Jurkat, Clone E6-1 (cell line): ENCODE data around the gene CD6. TPM values are rescaled to one million over a fixed set of nuclear protein-coding genes. Genes with fewer than 3 reads are reported as not detected.

Experiments
- DNase-seq: peaks from one replicate; pipeline ENCODE4 v3.0.0-alpha.2; 2011; ENCODE audit warnings: low read depth, low spot score
- H3K4me3 ChIP-seq: 2 replicates; pipeline ENCODE4 v1.5.1; 2011; ENCODE audit warnings: mild to moderate bottlenecking, low read length, control low read depth, moderate library complexity
- polyA plus RNA-seq: library from polyadenylated mRNA; unstranded; fragments of >200 nt; gene quantifications from one replicate; pipeline ENCODE4 v1.2.1, GENCODE V29; 2012; ENCODE audit warnings: missing spikeins; ENCODE audit not compliant: insufficient read length, insufficient read depth

The CD6 gene, protein sequence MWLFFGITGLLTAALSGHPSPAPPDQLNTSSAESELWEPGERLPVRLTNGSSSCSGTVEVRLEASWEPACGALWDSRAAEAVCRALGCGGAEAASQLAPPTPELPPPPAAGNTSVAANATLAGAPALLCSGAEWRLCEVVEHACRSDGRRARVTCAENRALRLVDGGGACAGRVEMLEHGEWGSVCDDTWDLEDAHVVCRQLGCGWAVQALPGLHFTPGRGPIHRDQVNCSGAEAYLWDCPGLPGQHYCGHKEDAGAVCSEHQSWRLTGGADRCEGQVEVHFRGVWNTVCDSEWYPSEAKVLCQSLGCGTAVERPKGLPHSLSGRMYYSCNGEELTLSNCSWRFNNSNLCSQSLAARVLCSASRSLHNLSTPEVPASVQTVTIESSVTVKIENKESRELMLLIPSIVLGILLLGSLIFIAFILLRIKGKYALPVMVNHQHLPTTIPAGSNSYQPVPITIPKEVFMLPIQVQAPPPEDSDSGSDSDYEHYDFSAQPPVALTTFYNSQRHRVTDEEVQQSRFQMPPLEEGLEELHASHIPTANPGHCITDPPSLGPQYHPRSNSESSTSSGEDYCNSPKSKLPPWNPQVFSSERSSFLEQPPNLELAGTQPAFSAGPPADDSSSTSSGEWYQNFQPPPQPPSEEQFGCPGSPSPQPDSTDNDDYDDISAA
- 29.8 TPM for polyA plus RNA-seq

DNA sequence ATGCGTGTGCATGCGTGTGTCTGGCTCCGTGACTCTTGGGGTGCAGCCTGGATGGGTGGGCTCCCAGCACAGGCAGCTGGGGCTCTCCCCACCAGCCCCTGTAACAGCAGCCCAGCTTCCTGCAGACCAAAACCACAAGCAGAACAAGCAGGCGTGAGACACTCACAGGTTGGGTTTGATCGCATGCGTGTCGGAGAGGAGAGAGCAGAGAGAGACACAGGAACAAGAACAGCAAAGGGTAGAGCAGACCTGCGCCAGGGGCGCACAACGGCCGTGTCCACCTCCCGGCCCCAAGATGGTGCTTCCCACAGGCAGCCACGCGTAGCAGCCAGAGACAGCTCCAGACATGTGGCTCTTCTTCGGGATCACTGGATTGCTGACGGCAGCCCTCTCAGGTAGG is at the start of gene CD6:
Gene CD6 (plus strand): TSS at position 161 of the 400 bp plus-strand sequence. CDS start 186 bp downstream, at position 347.
- peak; percentile 87 for DNase-seq
- peak within 1 kb of the TSS; percentile 67 for H3K4me3 ChIP-seq

DNA sequence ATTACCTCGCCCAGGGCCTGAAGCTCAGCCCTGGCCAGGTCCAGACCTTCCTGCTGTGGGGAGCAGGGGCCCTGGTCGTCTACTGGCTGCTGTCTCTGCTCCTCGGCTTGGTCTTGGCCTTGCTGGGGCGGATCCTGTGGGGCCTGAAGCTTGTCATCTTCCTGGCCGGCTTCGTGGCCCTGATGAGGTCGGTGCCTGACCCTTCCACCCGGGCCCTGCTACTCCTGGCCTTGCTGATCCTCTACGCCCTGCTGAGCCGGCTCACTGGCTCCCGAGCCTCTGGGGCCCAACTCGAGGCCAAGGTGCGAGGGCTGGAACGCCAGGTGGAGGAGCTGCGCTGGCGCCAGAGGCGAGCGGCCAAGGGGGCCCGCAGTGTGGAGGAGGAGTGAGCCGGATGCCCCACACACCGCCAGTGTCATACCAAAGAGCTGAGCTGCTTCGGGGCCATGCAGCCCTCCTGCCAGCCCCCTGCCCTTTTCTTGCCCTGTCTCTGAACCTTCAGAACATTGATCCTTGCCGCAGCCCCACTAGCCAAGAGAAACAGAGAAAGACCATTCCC is 49.6 kb upstream of the CD6 start:
- DNase-seq = no peak
- H3K4me3 ChIP-seq = no peak overlapping the region

DNA sequence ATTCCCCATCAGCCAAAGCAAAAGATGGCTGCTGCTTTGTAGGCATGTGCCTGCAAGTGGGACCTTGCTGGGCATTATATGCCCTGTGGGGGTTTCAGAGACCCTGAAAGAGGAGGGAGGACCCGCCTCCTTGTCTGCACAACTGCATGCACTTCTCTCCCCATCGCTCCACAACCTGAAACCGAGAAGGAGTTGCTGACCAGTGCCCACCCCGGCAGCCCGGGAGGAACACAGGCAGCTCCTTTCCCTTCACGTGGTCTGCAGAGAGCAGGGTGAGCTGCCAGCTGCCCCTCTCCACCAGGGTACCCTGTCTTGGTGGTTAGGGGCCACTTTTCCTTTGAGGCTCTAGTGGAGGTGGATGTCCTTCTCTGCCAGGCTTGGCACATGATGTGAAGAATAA is 48.6 kb upstream of the CD6 start:
- H3K4me3 ChIP-seq = no peak overlapping the region
- DNase-seq = no peak

DNA sequence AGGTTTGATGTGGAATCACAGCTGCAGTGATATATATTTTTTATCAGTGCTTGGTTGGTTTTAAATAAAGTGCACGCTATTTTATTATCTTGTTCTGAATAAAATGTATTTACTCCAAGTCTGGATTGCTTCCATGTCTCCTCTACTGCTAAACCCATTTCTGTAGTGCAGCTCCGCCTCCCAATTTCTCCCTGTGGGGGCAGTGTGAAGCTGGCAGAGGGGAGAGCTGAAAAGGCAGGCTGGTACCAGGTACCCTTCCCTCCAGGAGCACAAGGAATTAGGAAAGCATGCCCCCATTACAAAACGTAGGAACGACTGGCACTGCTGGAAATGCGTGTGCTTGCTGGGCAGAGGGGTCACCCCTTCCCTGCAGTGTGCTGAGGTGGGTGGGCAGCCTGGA is 48.2 kb upstream of the CD6 start:
- no peak overlapping the region for H3K4me3 ChIP-seq
- no peak for DNase-seq

DNA sequence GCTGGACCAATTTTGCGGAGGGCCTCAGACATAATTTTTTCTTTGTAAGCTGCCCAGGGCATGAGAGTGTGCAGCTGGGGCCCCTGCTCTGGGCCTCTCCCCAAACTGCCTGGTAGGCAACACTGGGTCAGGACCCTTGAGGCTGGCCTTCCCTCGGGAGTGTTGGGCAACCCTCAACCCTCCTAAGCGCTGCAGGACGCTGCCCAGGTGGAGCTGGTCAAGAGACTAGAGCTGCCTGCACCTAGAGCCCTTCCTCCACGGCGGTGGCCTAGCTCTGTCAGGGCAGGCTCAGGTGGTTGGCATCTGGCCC is 47.7 kb upstream of the CD6 start:
- no peak for DNase-seq
- peak overlapping the region; percentile 49 for H3K4me3 ChIP-seq

DNA sequence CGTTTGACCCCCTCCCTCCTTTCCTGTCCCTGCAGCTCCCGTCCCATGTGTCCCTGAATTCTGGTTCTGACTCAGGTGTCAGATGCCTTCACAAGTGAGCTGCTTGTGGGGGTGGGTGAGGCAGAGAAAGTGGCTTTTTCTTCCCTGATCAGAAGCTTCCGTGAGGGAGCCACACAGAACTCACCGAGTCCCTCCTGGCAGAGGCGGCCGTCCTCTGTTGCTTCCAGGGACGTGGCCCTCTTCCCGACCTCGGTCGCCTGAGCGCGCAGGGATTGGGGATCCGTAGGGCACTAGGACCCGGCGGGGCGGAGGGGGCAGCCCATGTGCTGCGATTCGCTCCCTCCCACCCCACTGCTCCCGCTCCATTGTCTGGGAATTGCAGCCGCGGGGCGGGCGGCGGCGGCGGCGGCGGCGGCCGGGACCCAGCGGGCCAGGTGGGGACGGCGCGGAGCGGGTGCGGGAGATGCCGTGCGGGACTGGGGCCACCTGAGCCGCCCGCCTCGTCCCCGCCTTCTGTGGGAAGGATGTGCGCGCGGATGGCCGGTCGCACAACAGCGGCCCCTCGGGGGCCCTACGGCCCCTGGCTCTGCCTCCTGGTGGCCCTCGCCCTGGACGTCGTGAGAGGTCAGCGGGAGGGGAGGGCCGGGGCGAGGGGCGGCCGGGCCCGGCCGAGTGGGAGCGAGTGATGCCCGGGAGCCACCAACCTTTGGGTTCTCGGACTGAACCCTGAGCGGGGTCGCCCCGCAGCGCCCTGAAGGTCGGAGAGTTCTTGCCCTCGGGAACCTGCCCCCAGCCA is 47.2 kb upstream of the CD6 start, which contains the start of gene TMEM132A:
Gene TMEM132A (plus strand): TSS at position 351 of the 796 bp plus-strand sequence. CDS start 174 bp downstream, at position 525.
- peak within 1 kb of the TSS; percentile 49 for H3K4me3 ChIP-seq
- DNase-seq = no peak

DNA sequence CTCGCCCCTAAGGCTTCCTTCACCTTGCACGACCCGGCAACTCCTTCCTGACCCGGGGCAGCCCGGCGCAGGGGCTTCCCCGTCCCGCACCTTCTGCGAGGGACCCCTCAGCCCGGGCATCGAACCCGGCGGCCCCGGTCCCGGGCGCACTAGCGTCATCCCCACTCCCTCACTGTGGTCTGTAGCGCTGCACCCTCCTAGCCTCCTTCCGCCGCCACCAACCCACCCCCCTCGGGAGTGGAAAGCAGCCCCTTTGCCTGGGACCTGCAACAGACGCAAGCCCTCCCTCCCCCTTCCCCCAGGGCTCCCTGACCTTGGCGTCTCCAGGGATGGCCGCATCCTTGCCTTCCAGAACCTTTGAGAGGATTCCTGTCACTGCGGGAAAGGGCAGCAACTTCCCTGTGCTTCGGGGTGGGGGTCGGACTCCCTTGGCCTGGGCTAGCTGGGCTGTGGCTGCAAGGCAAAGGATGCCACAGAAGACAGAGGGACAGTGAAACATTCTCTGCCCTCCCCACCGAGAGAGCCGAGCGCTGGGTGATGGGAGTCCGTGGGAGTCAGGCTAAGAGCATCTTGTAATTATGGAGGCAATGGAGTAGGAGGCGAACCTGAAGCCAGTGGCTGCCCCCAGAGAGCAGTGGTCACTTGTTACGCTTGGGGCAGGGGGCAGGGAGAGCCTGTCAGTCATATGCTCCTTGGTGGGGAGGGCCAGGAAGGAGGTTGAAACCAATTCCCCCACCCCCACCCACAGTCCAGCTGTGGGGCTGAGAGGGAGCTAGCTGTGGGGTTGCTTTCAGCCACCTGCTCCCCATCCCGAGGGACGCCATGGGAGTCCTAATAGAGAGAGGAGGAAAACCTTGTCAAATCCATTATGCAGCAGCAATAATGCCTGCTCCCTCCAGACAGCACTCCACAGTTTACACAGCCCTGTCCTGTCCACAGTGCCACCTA is 46.3 kb upstream of the CD6 start:
- peak overlapping the region; percentile 49 for H3K4me3 ChIP-seq

DNA sequence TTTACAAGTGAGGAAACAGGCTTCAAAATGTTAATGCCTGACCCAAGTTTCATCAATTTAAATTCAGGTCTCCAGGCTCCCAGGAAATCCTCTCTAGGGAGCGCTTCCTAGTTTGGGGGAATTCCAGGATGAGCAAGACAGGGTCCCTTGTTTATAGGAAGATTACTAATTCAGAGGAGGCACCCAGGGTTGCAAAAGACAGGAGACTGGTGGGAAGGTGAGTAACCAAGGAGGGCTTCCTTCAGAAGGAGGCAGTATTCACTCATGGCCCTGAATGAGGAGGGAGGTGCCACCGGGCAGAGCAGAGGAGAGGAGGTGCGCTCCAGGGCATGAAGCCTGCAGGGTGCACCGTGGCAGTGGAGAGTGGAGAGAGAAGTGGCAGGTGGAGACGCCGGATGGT is 45.6 kb upstream of the CD6 start:
- H3K4me3 ChIP-seq = no peak overlapping the region
- no peak for DNase-seq

More for the DNA sequence above, 46.3 kb upstream of the CD6 start:
- no peak for DNase-seq

DNA sequence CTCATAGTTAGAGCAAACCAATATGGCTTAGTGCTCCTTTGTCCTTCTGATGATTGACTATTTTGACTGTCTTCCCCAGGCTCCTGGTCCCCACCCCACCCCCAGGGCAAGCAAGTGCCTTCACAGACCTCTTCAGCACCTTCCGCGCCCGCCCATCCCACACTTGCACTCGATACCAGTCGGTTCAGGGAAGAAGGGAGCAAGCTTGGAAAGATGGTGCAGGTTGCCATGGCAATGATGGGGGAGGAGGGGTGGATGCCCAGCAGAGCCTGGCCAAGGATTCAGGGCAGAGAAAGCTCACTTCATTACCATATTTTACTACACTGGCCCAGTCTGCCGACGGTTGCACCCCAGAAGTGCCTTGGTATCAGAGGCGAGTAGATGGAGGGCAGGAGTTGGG is 45.0 kb upstream of the CD6 start:
- no peak overlapping the region for H3K4me3 ChIP-seq

DNA sequence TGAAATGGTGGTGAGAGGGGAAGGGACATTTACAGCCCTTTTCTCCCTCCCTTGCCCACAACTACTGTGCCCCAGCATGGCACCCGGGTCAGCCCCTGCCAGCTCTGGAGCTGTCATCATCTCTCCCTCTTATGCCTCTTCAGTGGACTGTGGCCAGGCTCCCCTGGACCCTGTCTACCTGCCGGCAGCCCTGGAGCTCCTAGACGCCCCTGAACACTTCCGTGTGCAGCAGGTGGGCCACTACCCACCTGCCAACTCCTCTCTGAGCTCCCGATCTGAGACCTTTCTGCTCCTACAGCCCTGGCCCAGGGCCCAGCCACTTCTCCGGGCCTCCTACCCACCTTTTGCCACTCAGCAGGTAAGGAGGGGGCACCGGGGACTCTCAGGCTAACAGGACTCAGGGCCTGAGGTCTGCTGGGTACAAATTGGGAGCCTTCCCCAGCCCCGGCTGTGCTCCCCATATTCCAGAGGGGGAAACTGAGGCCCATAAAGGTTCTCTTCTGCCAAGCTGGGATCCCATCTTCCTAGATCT is 44.4 kb upstream of the CD6 start:
- no peak overlapping the region for H3K4me3 ChIP-seq
- DNase-seq = no peak

More for the DNA sequence above, 45.0 kb upstream of the CD6 start:
- no peak for DNase-seq

DNA sequence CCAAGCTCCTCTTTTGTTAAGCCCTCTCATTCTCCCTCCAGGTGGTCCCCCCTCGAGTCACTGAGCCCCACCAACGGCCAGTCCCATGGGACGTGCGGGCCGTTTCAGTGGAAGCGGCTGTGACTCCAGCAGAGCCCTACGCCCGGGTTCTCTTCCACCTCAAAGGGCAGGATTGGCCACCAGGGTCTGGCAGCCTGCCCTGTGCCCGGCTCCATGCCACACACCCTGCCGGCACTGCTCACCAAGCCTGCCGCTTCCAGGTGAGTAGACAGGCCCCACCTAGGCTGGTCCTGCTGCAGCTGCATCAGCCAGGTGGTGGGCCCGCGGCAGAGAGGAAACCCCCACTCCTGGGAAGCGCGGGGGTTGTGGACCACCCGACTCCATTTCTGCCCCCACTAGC is 43.9 kb upstream of the CD6 start:
- DNase-seq = no peak
- H3K4me3 ChIP-seq = no peak overlapping the region

DNA sequence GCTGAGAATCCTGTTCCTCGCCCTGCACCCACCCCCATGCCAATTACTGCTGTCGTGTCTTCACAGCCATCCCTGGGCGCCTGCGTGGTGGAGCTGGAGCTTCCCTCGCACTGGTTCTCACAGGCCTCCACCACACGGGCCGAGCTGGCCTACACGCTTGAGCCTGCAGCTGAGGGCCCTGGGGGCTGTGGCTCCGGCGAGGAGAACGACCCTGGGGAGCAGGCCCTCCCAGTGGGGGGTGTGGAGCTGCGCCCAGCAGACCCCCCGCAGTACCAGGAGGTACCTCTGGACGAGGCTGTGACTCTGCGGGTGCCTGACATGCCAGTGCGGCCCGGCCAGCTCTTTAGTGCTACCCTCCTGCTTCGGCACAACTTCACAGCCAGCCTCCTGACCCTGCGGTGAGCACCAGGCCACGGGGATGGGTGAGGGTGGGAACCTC is 42.9 kb upstream of the CD6 start:
- no peak for DNase-seq
- no peak overlapping the region for H3K4me3 ChIP-seq

DNA sequence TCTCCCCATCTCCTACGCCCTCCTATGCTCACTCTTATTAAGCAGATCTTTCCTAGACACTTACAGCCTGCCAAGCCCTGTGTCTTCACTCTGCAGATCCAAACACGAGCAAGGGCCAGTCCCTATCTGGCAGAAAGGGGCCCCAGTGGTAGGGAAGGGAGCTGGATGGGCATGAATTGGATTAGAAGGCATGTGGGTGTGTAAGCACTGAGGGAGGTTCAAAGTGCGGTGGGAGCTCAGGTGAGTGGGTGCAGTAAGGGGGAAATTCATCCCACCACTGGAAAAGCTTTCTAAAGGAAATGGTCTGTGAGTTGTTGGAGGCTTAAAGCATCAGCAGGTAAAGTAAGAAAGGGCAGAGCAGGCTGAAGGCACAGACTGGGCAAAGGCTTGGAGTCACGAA is 41.7 kb upstream of the CD6 start:
- DNase-seq = no peak
- no peak overlapping the region for H3K4me3 ChIP-seq

DNA sequence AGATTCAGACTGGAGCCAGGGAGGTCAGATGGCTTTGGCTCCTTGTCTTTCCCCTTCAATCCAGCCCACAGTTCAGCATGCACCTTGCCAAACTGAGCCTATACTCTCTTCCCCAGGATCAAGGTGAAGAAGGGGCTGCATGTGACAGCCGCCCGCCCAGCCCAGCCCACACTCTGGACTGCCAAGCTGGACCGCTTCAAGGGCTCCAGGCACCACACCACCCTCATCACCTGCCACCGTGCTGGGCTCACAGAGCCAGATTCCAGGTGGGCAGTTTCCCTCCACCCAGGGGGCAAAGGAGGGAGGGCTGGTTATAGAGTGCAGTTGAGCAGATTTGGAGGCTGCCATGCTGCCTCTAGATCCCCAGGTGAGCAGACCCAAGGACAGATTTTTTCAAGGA is 41.1 kb upstream of the CD6 start:
- no peak overlapping the region for H3K4me3 ChIP-seq

DNA sequence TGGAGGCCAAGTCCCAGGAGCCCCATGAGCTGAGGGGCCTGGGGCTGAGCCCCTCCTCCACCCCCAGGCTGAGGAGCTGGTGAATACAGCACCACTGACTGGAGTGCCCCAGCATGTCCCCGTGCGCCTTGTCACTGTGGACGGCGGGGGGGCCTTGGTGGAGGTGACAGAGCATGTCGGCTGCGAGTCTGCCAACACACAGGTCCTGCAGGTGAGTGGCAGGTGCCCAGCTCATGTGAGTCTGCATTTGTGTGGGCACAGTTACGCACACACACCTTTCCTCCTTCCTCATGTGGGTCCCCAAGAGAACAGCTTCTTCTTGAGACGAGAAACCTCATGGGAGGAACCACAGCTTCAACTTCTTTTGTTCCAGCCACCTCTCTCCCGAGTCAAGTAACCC is 39.6 kb upstream of the CD6 start:
- H3K4me3 ChIP-seq = no peak overlapping the region
- DNase-seq = no peak

More for the DNA sequence above, 41.1 kb upstream of the CD6 start:
- no peak for DNase-seq

DNA sequence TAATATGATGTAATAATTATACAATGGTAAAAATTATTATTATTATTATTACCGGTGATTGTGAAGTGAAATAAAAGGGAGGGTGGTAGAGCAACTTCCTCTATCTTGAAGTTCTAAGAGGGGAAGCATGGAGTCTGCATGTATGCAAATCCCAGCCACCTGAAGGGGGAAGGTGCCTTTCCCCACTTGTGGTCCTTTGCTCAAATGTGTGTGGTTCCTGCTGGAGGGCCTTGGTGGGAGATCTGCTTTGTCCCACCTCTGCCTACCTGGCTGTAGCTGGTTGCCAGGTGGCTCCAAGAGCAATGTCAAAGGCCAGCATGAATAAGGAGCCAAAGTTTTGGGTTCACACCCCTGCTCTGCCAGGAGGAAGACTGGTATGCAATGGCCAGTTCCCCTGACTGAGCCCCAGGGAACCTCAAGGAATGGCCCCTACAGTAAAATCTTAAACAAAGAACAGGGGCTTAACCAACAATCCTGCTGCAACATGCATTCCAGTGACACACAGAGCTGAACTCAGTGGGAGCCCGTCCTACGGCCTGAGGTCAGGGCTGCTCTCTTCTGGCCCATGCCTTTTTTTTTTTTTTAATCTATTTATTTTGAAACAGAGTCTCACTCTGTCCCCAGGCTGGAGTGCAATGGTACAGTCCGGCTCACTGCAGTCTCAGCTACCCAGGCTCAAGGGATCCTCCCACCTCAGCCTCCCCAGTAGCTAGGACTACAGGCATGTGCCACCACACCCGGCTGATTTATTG is 38.7 kb upstream of the CD6 start:
- H3K4me3 ChIP-seq = no peak overlapping the region
- no peak for DNase-seq

DNA sequence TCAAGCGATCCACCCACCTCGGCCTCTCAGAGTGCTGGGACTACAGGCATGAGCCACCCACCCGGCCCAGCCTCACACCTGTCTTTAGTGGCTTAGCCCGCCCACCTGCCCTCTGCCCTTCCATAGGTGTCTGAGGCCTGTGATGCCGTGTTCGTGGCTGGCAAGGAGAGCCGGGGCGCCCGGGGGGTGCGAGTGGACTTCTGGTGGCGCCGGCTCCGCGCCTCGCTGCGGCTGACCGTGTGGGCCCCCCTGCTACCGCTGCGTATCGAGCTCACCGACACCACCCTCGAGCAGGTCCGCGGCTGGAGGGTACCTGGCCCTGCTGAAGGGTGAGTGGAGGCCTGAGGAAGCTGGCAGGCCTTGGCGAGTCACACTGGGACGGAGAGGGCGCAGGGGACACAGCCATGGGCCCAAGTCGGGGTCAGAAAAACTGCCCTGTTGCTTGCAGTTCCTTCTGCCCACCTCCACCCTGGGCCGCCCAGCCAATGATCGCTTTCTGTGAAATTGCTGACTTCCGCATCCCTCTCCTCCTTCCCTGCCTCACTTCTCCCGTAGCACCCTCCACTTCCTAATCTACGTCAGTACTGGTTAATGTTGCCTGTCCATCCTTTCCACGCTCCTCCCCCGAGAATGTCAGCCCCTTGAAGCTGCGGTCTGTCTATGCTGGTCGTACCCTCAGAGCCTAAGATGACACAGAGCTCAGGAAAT is 37.9 kb upstream of the CD6 start:
- no peak overlapping the region for H3K4me3 ChIP-seq

More for the DNA sequence above, 37.9 kb upstream of the CD6 start:
- no peak for DNase-seq
